GM12874 (cell line): ENCODE data around the gene BLOC1S5.

ENCODE experiments used
- CTCF ChIP-seq: IDR thresholded peaks from 2 replicates; pipeline ENCODE4 v1.5.1; 2011; ENCODE audit warnings: low read depth, mild to moderate bottlenecking, control low read depth, low read length, moderate library complexity; ENCODE audit not compliant: insufficient read depth

The BLOC1S5 gene

GRCh38 chr6:8105791-8106190 lies 41.6 kb upstream of the BLOC1S5 start:
- TF ChIP-seq CTCF = no peak

GRCh38 chr6:8103726-8104125 lies 39.5 kb upstream of the BLOC1S5 start:
- TF ChIP-seq CTCF = no peak

- TF ChIP-seq CTCF = no peak
Observed at GRCh38 chr6:8102122-8102958, 38.2 kb upstream of the BLOC1S5 start, which contains the start of gene EEF1E1. Gene EEF1E1 (minus strand): TSS chr6:8102548. CDS start chr6:8102521, 27 bp downstream.

- TF ChIP-seq CTCF = no peak
Observed at GRCh38 chr6:8100159-8100854, 36.1 kb upstream of the BLOC1S5 start.

- TF ChIP-seq CTCF = no peak
Observed at GRCh38 chr6:8090650-8091049, 26.5 kb upstream of the BLOC1S5 start.

- TF ChIP-seq CTCF = no peak
Observed at GRCh38 chr6:8088886-8089285, 24.7 kb upstream of the BLOC1S5 start.

- no peak for TF ChIP-seq CTCF
Observed at GRCh38 chr6:8087870-8088754, 23.9 kb upstream of the BLOC1S5 start.
